GM15510 (cell line): ENCODE data around the gene STK17A.

Source experiments
- POLR2A ChIP-seq: IDR thresholded peaks from 3 replicates; pipeline ENCODE4 v1.6.1; 2011; ENCODE audit warnings: borderline replicate concordance; ENCODE audit not compliant: insufficient read length; ENCODE audit errors: extremely low read depth

STK17A gene

GRCh38 chr7:43582503-43583423 is at the start of gene STK17A:
TSS of gene STK17A (plus strand) at chr7:43583108. CDS start at chr7:43583244, 136 bp downstream.
- peak; percentile 94 for TF ChIP-seq POLR2A

GRCh38 chr7:43533801-43534479 is 49.0 kb upstream of the STK17A start:
- no peak for TF ChIP-seq POLR2A

GRCh38 chr7:43535031-43535451 is 47.9 kb upstream of the STK17A start:
- no peak for TF ChIP-seq POLR2A

- TF ChIP-seq POLR2A: no peak
These were observed 46.9 kb upstream of the STK17A start for GRCh38 chr7:43535810-43536585.

- no peak for TF ChIP-seq POLR2A
These were observed 46.1 kb upstream of the STK17A start for GRCh38 chr7:43536773-43537172.

GRCh38 chr7:43537765-43538403 is 45.0 kb upstream of the STK17A start:
- TF ChIP-seq POLR2A: no peak

GRCh38 chr7:43538404-43538771 is 44.5 kb upstream of the STK17A start:
- TF ChIP-seq POLR2A: no peak

- TF ChIP-seq POLR2A: no peak
These were observed 42.4 kb upstream of the STK17A start for GRCh38 chr7:43540471-43540870.

- no peak for TF ChIP-seq POLR2A
These were observed 40.2 kb upstream of the STK17A start for GRCh38 chr7:43542716-43543115.

- TF ChIP-seq POLR2A: no peak
These were observed 36.7 kb upstream of the STK17A start for GRCh38 chr7:43546231-43546630.

- TF ChIP-seq POLR2A: no peak
These were observed 32.5 kb upstream of the STK17A start for GRCh38 chr7:43550427-43550826.

- no peak for TF ChIP-seq POLR2A
These were observed 30.8 kb upstream of the STK17A start for GRCh38 chr7:43552122-43552521.

GRCh38 chr7:43553999-43554398 is 28.9 kb upstream of the STK17A start:
- no peak for TF ChIP-seq POLR2A

GRCh38 chr7:43554423-43554822 is 28.5 kb upstream of the STK17A start:
- no peak for TF ChIP-seq POLR2A

- no peak for TF ChIP-seq POLR2A
These were observed 24.9 kb upstream of the STK17A start for GRCh38 chr7:43557831-43558495.
